HG02970 (cell line): ENCODE data around the gene SSBP1.
"Not testable (repeated sequence)": the region's sequence is repeated elsewhere in the genome, so short reads cannot be mapped to it uniquely, and the experiment has no call there.

Experiments
- ATAC-seq: cut with Tn5 transposase; IDR thresholded peaks from one replicate; pipeline ENCODE4 v1.9.1; 2021; ENCODE audit warnings: mild to moderate bottlenecking, moderate library complexity, moderate number of reproducible peaks; ENCODE audit not compliant: unreplicated experiment, low FRiP score

Gene SSBP1

DNA sequence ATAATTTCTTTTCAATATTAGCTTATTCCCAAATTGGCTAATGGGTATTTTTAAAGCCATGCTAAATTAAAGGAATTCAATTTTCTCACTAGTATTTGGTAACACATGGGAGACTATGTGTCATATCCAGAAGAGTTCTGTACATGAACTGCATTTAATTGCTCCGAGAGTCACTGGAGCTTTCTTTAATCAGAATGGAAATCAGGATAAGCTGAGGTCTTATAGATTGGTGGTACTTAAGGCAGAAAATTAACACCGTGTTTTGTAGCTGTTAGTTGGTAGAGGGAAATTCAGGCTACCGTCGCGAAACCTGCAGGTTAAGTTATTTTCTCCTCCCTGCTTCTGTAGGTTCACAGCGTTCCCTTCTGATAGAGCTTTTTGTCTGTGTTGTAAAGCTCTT lies 29.8 kb upstream of the SSBP1 start, which contains the start of gene WEE2:
Gene WEE2, plus strand, starts transcription at position 3 of the 400 bp plus-strand sequence. CDS start 406 bp downstream, outside the sequence.
- no peak for ATAC-seq

DNA sequence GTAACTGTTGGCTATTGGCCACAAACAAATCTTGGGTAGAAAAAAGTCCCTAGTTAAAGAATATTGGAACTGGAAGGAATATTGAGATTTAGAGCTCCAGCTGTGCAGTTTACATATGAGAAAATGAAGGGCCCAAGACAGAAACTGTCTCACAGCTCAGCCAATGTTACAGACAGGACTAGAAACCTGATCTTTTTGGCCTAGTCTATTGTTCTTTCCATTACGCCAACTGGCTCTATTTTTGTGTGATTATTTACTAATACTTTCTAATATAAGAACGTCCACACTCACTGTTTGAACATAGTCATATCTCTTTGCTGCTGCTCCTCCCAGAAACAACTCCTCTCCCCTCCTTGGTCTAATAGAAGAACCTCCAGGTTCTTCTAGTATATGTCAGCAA lies 28.8 kb upstream of the SSBP1 start:
- no peak for ATAC-seq

DNA sequence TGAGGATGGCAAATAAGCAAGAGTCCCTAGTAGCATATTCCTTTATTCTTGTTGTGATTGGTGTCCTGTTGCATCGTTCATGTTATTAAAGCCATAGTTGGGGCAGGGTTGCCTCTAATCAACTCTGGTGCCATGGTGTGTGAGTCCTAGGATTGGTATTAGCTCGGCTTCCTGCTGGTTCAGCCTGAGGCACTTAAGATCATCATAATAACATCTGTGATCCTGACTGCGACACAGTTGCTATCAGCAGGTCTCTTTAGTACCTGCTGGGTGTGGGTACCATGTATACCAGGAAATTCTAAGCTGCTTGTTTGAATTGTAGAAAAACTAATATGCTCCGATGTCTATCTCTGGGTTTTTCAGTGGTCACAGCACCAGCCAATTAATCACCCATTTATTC lies 28.4 kb upstream of the SSBP1 start:
- no peak for ATAC-seq

DNA sequence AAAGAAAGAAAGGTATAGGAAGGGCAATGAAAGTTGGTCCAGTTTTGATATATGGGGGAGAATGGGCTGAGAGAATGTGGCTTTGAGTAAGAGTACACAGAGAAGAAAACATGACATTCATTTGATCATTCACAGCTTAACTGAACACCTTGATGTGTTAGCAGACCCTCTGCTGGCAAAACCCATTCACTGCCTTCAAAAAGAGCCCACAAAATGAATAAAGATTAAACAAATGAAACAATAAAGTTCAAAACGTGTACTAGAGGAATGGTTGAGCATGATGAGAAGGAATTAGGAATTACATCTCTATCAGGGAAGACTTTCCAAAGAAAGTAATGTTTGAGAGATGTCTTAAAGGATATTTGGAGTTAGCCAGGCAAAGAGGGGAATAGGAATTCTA lies 27.9 kb upstream of the SSBP1 start:
- no peak for ATAC-seq

DNA sequence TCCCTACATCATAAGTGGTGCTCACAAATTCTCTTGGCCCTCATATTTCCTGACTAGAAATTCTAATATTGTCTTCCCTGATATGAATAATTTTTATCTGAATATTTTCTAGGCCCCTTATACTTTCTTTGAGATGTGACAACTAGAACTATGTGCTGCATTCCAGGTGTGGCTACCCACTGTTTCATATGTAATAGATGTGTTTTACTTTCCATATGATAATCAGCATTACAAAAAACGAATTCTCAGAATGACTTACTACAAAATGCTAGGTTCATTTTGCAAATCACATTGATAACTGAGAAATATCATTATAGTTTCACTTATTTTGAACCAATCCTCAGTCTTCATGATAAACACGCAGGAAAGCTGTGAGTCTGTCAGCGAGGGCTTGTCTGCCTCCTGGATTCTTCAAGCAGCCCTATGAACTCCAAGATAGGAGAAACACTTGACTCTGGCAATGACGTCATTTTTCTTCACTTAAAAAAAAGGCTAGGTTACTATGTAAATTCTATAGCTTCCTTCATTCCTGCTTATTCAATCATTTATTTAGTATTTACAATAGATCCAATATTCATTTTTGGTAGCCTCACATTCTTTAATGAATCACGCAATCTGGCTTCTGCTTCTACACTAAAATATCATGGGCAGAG lies 25.4 kb upstream of the SSBP1 start:
- no peak for ATAC-seq

DNA sequence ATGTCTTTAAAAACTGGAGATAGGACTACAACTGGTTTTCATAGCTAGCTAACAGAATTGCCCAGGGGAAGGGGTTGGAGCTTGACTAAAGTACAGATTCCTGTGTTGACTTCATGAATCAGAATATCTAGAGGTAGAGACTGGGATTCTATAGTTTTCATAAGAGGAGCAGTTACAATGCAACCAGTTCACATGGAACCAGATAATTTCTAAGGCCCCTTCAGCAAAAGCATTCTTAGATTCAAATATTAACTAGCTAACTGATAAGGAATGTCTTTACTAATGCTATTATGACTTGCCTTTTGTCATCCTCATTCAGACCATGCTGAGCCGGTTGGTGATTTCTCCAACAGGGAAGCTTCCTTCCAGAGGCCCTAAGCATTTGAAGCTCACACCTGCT lies 24.3 kb upstream of the SSBP1 start:
- no peak for ATAC-seq

DNA sequence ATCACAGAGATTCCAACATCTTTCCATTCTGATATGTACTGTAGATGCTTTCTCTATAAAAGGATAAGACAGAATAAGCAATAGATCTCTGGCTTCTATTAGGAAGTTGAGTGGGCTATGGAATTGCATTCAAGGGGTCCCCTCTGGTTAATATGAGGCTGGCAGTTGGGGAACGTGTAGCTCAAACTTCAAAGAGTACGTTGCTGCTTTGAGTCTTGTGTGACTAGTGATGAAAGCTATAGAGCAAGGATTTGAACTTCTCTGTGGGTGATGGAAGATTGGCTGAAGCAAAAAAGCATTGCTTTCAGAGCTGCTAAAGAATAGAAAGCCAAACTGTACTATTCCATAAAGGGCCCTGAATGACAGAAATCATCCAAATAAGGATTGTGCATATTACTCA lies 23.6 kb upstream of the SSBP1 start:
- no peak for ATAC-seq

DNA sequence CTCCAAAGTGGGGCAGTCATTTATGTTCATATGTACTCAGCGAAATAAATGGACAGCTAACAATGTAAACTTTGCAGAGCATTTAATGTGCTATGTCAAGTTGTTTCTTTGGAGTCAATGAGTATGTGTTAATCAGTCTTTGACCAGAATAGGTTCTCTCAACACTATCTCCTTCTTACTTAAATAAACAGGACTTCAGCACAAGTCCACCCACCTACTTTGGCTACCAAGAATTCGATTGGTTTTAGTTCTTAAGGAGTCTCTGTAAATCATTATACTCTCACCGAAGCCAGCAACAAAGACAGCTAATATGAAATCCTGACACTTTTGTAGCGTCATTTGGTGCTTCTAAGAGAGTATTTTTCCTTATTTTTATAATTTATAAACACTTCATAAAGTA lies 23.1 kb upstream of the SSBP1 start:
- no peak for ATAC-seq

DNA sequence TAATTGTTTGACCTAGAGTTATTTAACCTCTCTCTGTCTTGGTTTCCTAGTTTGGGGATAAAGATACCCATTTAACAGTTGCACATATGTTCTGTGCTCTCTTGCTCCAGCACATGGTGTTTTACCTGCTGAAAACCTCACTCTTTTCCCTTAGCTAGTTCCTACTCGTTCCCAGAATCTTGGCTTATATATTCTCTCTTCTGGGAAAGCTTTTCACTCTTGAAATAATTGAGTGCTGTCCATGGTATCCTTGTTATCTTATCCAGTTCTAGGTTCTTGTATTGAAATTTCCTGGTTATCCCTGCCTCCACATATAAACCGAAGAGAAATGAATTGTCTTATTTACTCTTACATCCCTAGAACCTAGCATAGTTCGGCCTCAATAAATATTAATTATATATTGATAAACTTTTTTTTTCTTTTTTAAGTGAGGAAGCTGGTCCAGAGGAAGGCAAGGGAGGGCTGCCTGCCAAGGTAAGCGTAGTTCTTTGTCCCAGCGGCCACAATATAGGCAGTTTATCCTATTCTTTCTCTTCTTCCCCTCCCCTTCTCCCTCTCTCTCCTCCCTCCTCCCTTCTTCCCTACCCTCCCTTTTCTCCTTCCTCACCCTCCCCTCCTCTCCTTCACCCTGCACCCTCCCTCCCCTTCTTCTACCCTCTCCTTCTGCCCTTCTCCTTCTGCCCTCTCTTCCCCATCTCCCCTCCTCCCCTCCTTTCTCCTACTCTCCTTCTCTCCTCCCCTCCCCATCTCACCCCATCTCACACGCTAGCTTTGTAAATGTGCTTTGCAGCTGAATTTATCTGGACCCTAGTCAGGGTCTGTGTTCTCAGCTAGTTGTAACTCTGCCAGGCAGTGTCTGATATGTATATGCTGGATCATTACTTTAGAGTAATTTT lies 22.1 kb upstream of the SSBP1 start:
- no peak for ATAC-seq

DNA sequence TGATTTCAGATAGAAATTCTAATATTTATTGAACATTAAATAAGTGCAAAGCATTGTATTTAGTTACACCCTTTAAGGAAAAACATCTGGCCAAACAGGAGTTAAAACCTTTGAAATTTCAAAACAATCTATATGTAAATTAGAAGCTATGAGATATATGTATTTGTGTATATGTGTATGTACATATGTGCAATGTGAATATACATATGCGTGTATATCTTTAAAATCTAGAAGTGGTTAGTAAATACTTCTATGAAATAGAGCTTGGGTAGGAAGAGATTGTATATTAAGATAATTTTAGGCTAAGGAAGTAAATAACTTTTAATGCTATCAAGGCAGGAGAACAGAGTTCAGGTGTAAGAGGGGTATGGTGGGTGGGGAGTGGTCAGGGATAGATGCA lies 20.7 kb upstream of the SSBP1 start:
- ATAC-seq: no peak

DNA sequence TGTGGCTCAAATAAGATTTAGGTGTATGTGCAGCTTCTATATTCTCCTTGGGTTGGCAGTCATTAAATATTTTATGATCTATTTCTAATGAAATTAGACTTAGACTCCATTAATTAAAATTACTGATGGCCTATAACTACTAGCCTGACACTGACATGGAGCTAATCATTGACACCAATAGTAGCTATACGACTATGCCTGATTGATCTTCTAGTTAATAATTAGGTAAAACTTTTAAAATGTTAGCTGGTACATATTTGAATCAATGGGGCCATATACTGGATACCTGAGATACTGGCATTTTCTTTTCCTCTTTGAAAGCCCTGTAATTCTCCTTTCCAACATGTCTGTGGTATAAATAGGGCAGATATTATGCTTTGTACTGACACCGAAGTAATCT lies 15.6 kb upstream of the SSBP1 start:
- no peak for ATAC-seq

DNA sequence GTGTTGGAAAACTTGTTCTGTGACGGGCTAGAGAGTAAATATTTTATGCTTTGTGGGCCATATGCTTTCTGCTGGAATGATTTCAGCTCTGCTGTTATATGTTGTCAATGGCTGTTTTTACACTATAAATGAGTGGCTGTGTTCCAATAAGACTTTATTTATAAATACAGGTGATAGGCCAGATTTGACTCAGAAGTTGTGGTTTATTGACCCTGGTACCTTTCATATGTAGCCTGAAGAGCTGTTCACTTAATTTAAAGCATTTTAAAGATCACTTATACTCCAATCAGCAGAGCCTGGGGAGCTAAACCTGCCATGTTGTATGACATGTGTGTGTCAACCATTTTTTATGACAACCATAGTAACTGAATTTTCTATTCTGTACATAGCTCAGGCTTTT lies 9.1 kb upstream of the SSBP1 start:
- ATAC-seq: no peak

DNA sequence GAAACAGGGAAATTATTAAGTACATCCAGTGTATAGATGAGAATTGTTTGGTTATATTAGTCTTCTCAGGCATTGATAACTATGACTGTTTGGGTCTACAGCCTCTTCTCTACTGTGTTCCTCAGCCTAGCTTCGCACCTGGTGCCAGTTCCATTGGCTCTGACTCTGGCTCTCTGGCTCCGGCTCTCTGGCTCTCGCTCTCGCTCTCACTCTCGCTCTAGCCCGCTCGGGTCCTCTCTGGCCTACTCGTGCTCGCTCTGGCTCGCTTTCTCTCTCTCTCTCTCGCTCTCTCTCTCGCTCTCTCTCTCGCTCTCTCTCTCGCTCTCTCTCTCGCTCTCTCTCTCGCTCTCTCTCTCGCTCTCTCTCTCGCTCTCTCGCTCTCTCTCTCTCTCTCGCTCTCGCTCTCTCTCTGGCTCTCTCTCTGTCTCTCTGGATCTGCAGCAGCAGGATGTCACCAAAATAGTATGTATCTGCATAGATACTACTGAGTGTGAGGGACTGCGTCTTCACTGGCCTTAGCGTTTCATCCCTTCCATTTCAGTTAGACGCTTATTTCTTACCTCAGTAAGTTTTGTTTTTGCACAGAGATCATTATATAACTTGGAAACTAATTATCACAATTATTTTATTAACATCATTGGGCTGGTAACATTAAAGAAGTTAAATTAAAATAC lies 6.5 kb upstream of the SSBP1 start:
- ATAC-seq: no peak

DNA sequence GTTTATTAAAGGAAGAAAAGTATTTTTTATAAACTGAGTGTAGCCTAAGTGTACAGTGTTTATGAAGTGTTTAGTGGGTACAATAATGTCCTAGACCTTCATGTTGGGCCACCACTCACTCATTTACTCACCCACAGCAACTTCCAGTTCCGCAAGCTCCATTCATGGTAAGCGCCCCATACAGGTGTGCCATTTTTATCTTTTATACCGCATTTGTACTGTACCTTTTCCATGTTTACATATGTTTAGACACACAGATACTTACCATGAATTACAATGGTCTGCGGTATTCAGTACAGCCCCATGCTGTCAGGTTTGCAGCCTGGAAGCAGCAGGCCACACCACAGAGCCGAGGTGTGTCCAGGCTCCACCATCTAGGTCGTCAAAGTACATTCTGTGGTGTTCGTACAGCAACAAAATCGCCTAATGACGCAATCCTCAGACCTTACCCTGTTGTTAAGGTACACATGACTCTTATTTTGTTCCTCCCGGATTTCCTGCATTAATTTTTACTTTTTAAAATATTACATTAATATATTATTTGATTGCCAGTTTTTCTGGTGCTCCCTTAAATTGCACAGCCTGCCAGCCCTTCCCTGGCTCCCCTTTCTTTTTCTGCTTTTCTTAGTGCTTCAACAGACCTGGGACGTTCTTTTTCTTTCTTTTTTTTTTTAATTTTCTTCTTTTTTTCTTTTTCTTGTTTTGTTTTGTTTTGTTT lies 881 bp upstream of the SSBP1 start:
- ATAC-seq: no peak

DNA sequence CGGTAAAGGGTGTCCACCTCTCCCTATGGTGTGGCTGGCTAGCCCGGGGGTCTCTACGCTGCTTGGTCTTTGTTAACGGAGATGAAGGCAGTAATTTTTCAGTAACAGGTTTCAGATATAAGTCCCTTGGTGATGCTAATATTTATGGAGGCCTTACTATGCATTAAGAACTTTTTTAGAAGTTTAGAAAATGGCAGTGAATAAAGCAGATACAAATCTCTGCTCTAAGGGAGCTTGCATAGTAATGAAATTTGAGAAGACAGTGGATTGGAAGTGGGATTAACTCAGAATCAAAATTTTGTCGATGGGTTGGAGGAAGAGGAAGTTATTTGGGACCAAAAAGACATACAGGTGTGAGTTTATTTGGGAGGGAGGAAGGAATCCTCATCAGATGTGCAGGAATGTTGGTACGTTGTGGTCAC lies 445 bp downstream of the SSBP1 start:
- no peak for ATAC-seq

DNA sequence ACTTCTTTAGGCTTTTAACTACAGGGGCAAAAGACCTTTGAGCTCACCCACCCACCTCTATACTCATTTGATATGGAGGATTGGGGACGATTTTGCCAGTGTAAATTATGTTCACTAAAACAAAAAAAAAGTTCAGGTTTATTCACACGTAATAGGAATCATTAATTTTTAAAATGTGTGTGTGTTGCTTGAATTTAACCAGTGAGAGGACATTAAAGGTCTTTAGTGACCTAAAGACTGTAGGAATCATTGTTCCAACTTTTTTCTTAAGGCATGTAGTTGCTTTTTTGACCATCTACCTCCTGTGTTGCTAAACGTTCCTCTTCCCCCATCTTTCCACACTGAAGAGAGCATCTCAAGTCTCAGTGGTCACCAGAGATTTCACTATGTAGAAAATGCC lies 1.1 kb downstream of the SSBP1 start:
- ATAC-seq: no peak

DNA sequence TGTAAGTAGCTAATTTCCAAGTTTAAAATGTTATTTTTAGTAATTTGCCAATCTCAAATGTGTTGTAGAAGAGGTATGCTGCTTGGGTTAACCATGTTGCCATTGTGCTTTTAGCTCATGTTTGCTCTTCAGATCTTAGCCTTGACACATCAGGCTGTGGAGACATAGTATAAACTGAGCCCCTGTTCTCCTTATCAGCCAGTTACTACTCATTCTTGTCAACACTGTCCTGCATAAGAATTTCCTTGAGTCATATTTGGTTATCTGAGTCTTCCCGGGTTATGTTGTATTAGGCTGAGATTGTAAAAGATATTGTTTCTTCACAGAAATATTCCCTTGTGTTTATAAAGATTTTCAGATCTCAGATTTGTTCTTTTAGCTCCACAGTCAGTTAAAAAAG lies 4.1 kb downstream of the SSBP1 start:
- ATAC-seq: no peak

DNA sequence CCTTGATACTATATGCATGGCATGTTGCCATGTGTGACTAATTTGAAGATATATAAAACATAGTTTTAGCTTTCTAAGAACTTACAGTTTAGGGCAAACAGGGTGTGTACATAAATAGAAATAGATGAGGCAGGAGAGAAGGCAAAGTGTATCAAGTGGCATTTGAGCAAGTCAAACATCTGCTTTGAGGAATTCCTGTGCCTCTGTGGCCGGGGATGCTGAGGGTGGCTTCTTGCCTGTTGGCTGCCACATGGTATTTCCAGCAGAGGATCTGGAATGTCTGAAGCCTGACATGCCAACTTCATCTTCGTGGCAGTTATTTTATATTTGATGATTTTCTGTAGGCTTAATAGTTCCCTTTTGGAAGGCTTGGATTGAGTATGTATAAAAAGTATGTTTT lies 6.0 kb downstream of the SSBP1 start:
- ATAC-seq: no peak

DNA sequence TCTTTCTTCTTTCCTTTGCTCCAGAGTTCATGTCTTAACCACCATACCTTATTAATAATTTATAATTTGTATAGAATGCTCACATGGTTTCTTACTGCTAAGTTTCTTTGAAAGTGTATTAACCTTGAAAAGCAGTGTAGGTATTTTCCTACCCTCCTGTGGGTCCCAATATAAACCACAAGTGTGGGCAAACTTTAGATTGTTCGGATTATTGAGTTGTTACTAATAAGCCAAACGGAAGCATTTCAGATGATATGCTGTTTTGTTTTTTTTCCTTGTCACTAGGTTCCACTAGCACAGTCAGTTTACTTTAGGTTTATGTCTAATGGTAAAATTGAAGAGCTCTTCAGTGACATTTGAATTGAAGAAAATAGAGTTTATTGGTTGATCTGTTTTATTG lies 10.2 kb downstream of the SSBP1 start:
- ATAC-seq: no peak

DNA sequence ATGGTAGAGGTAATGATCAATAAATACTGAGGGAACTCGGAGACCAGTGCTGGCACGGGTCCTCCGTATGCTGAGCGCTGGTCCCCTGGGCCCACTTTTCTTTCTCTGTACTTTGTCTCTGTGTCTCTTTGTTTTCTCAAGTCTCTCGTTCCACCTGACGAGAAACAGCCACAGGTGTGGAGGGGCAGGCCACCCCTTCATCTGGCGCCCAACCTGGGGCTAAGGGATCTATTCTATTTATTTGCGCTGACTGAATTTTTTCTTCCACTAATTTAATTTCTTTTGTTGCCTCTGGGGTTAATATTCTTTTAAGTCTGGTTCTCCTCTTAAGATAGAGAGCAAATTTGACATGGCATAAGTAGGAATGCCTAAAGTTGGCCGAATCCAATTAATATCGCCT lies 13.7 kb downstream of the SSBP1 start:
- ATAC-seq: not testable (repeated sequence)

DNA sequence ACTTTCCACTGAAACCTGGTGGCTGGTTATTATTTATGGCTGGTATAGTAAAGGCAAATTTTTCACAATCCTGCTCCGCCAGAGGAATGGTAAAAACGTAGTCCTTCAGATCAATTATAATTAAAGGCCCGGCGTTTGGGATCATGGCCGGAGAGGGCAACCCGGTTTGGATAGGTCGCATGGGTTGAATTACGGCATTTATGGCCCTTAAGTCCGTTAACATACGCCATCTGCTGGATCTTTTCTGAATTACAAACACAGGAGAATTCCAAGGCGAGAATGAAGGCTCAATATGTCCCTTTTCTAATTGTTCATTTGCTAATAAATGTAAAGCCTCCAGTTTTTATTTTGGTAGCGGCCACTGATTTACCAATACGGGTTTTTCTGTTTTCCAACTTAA lies 14.5 kb downstream of the SSBP1 start:
- ATAC-seq: no peak
